GM12801 (cell line): ENCODE measurements around the gene C2orf72.

Experiments
- CTCF ChIP-seq: IDR thresholded peaks from one replicate; pipeline ENCODE4 v1.5.1; 2011; ENCODE audit warnings: control low read depth; ENCODE audit not compliant: insufficient read length; ENCODE audit errors: extremely low read depth

Gene C2orf72

GRCh38 chr2:231037202-231037730 is at the start of gene C2orf72:
TSS of gene C2orf72 (plus strand) at chr2:231037523. CDS start at chr2:231037566, 43 bp downstream.
- TF ChIP-seq CTCF: no peak

GRCh38 chr2:230989731-230990130 is 47.6 kb upstream of the C2orf72 start:
- no peak for TF ChIP-seq CTCF

- TF ChIP-seq CTCF: no peak
These were observed 47.0 kb upstream of the C2orf72 start for GRCh38 chr2:230990131-230990898.

GRCh38 chr2:230990899-230991150 is 46.5 kb upstream of the C2orf72 start:
- no peak for TF ChIP-seq CTCF

GRCh38 chr2:230991598-230991997 is 45.7 kb upstream of the C2orf72 start:
- no peak for TF ChIP-seq CTCF

GRCh38 chr2:230995821-230996220 is 41.5 kb upstream of the C2orf72 start, which contains the start of gene SPATA3:
TSS of gene SPATA3 (plus strand) at chr2:230996121. CDS start at chr2:230996234, 113 bp downstream.
- no peak for TF ChIP-seq CTCF

- no peak for TF ChIP-seq CTCF
These were observed 40.7 kb upstream of the C2orf72 start for GRCh38 chr2:230996661-230997060.
